GM19023 (cell line): ENCODE data around the gene L3MBTL4.
"Not testable (repeated sequence)": the region's sequence is repeated elsewhere in the genome, so short reads cannot be mapped to it uniquely, and the experiment has no call there.

Source experiments
- ATAC-seq: cut with Tn5 transposase; IDR thresholded peaks from one replicate; pipeline ENCODE4 v1.9.1; 2021; ENCODE audit warnings: mild to moderate bottlenecking, moderate library complexity; ENCODE audit not compliant: unreplicated experiment

The L3MBTL4 gene

GRCh38 chr18:6414723-6415417 is at the start of gene L3MBTL4:
Gene L3MBTL4, minus strand, starts transcription at chr18:6414911. Its CDS starts 103,286 bp downstream, at chr18:6311625.
- ATAC-seq = peak; percentile 74

GRCh38 chr18:6452194-6452593 is 37.5 kb upstream of the L3MBTL4 start:
- no peak for ATAC-seq

DNA sequence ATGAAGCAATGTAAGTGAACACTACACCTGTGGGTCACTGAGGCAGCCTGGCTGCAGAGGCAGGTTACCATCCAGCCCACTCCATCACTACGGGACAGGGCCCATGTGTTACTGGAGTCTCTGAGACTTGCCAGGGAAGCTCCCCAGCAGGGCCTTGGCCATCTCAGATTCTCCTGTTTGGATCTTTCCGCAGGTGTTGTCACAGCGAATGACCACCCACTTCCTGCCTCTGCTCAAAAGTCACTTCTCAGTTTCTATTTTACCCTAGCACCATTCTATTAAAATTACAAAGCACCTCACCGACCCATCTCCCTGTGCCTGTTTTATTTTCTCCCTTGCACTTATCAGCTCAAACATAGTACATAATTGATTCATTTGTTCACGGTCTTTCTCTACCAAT is 34.5 kb upstream of the L3MBTL4 start:
- peak; percentile 81 for ATAC-seq

DNA sequence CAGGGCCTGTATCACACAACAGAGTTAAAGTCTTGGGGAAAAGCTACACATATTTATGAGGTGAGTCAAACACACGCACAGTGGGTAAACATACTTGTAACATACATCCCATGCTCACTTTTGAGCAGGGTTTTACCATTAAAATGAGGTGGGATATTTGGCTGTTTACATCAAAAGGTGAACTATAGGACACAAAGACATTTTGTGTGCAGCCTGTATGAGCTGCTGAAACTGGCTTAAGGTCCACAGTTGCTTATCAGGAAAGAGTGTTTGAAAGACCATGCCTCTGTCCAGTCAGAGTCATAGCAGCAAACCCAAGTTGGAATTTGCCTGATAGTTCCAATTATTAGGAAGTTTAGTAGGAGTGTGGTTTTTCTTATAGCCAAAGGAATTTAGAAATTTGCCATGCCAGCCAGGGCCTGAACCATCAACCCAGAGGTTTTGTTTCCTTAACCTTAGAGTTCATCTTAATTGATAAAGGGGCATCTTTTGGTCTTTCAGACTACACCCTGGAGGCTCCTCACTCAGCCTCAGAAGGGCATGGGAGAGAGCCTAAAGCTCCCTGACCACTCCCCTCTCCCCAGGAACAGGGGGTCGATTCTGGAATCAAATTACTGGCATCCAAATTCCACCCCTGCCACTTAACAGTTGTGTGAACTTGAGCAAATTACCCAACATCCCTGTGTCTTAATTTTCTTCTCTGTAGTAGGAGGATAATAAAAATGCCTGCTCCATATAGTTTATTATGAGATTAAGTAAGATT is 29.9 kb upstream of the L3MBTL4 start:
- no peak for ATAC-seq

DNA sequence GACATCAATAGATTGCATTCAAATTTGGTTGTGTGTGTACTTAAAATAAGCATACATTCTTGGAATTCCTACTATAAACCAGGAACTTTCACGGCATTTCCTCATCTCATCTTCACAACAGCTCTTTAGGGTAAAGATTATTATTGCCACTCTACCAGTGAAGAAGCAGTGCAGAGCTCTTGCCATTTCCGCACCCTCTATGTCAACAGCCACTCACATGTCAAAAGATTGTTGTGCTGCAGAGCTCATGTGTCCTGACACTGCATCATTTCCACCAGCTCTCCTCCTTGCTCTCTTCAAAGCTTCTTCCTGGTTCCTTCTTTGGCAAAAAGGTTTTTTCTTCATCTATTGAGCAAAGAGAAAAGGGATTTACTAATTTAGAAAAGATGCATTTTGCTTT is 26.5 kb upstream of the L3MBTL4 start:
- ATAC-seq = no peak

DNA sequence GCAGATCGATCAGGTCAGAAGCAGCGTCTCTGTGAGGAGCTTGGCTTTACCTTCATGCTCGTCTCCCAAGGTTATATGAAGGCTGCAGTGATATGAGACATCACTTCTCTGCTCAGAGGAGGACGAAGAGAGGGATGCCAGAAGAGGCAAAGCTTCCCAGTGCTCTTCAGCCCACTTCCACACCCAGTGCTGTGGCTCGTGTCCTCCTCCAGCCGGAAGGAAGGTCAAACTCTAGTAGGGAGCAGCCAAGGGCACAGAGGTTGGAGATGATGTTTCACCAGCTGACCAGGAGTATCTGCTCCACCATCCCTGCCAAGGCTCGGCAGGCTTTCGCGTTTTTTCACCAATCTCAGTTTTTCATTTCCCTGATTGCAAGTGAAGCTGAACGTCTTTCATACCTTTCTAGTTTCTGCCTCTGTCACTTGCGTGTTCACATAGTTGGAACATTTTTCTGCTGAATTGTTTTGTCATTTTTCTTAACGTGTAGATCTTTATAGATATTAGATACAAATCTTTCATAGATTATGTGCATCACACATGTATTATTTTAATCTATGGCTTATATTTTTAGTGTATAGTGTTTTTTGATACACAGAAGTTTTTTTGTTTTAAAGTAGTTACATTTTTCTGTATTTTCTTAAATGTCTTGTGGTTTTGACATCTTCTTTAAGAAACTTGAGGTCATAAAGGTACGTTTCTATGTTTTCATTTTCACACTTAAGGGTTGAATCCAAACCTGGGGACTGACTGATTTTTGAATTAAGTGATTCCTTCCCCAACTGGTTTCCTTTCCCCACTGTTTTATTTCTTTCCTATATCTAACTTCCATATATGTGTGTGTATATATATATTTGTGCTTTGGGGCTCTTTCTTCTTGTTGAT is 23.5 kb upstream of the L3MBTL4 start:
- no peak for ATAC-seq

GRCh38 chr18:6435731-6436130 is 21.0 kb upstream of the L3MBTL4 start:
- ATAC-seq = no peak

GRCh38 chr18:6434987-6435709 is 20.4 kb upstream of the L3MBTL4 start:
- ATAC-seq = no peak

DNA sequence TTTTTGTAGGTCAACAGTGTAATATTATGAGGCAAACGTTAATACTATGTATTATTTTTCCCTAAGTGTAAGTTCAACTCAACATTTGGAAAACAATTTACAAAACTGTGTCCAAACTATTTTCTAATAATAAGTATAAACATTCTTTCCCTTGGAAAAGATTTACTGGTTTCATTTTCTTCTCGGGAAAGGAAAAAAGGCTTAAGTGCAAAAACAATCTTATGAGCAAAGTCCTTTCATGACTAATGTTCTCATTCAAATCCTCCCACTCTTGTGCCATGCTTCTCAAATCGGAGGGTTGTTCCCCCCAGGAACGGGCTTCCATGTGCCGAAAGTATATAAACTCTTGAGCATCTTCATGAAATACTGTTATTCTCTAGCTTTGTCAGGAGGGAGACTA is 19.8 kb upstream of the L3MBTL4 start:
- ATAC-seq = no peak

DNA sequence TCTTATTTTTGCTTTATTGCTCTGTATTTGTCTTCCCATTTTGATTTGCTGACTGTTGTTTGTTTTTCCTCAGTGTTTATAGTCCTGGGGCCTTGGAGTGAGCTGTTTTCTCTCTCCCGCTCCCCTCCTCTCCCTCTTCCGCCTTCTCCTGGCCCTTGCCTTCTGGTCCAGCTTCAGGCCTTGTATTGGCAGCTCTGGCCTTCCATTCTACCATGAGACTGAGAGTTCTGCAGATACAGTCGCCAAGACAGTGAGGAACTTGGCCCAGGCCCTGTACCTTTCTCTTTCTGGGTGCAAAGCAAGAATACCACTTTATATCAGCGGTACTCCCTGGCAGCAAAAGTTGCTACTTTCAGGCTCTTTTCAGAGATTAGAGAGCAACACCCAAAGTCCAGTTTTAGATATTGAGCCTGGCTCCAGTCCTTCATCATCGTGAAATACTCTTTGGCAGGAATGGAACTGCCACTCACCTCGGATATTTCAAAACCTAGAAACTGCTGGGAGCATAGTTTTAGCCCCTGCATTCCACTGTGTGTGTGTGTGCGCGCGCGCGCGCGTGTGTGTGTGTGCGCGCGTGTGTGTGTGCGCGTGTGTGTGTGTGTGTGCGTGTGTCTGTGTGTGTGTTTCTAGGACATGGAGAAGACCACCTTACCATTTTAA is 17.1 kb upstream of the L3MBTL4 start:
- no peak for ATAC-seq

DNA sequence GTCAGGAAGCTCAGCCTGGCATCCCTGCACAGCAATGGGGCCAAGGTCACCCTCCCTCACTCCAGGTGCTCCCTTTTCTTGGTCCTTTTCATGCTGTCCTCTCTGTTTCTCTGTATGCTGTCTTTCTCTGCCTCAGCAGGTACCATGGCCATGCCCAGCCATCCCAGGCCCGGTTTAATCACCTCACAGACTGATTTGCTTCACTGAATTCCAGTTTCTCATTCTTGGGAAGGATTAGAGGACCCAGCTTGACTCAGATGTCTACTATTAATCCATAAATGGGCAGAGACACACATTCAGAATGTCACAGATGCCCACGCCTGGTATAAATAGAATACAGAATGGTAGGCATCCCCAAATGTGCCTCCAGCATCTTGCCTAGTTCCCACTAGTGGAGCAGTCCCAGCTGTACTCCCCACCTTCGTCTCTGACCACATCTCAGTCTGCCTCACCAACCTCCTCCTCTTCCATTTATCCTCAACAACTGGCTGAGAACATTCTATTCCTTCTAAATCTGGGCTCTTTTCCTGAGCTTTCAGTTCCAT is 14.2 kb upstream of the L3MBTL4 start:
- ATAC-seq = no peak

- ATAC-seq = no peak
Observed at GRCh38 chr18:6427286-6427685, 12.6 kb upstream of the L3MBTL4 start.

- ATAC-seq = no peak
Observed at GRCh38 chr18:6423289-6423688, 8.6 kb upstream of the L3MBTL4 start.

GRCh38 chr18:6414118-6414722 is 491 bp downstream of the L3MBTL4 start:
- ATAC-seq = peak; percentile 90

GRCh38 chr18:6413579-6414117 is 1.1 kb downstream of the L3MBTL4 start:
- no peak for ATAC-seq

DNA sequence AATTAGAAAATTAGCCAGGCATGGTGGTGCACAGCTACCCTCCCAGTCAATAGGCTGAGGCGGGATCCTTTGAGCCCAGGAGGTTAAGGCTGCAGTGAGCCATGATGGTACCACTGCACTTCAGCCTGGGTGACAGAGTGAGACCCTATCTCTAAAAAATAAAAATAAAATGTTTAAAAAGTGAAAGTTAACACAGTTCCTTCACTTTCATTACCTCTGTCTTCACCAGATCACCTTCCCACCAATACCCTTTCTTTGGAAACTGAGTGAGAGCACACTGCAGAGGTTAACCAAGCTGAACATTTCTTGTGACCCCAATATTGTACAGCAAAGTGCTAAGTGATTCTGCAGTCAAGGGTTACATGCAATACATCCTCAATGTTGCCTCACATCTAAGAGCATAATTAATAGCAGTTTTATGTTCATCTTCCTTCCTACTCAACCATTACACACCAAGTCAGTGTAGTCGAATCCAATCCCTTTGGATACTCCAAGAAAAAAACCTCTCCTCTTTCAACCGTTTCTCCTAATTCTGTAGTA is 1.7 kb downstream of the L3MBTL4 start:
- ATAC-seq = no peak

DNA sequence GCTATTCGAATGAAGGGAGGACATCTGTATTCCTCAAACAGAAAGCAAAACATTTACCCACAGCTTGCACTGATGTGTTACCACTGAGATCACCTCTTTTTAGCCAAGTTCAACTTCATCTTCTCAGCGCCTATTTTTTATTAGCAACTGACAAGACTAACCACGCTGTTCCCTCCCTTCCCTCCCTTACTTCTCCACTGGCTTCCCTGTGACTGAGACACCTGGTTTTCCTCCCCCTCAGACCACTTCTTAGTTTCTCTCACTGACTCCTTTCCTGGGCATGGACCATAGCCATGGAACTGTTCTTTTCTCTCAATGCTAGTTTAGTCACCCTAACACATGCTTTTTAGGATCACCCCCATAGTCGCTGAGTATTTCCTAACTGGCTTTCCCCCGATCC is 3.3 kb downstream of the L3MBTL4 start:
- ATAC-seq = no peak

- ATAC-seq = no peak
Observed at GRCh38 chr18:6409933-6410332, 4.8 kb downstream of the L3MBTL4 start.

DNA sequence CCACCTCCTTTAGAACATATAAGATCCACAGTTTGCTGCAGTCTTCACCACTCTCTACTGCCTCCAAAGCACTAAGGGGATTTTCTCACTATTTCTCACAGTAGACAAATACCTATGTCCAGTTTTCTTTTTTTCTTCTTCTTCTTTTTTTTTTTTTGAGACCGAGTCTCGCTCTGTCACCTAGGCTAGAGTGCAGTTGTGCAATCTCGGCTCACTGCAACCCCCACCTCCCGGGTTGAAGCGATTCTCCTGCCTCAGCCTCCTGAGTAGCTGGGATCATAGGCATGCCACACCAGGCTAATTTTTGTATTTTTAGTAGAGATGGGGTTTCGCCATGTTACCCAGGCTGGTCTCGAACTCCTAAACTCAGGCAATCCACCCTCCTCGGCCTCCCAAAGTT is 6.2 kb downstream of the L3MBTL4 start:
- not testable (repeated sequence) for ATAC-seq
